ENCODE measurements around the gene KCNE1.

The KCNE1 gene

DNA sequence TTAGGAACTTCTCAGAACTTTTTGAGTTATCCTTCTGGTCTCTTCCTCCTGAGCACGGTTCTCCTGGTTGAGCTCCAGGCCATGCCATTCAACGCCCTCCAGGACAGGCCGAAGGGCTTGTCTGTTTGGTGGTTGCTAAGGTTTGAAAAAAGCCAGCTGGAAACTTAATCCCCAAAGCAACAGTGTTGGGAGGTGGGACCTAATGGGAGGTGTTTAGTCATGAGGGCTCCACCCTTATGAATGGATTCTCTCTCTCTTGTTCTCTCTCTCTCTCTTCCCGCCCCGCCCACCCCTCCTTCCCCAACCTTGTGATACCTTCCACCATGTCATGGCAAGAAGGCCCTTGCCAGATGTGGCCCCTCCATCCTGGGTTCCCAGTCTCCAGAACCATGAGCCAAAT is 829 bp downstream of the KCNE1 start:
- H3K27ac ChIP-seq: no peak overlapping the region
- no peak for TF ChIP-seq ZFX (IDR thresholded peaks at IDR 0.05; ENCODE audit: borderline replicate concordance)
- TF ChIP-seq, protein P1, sequence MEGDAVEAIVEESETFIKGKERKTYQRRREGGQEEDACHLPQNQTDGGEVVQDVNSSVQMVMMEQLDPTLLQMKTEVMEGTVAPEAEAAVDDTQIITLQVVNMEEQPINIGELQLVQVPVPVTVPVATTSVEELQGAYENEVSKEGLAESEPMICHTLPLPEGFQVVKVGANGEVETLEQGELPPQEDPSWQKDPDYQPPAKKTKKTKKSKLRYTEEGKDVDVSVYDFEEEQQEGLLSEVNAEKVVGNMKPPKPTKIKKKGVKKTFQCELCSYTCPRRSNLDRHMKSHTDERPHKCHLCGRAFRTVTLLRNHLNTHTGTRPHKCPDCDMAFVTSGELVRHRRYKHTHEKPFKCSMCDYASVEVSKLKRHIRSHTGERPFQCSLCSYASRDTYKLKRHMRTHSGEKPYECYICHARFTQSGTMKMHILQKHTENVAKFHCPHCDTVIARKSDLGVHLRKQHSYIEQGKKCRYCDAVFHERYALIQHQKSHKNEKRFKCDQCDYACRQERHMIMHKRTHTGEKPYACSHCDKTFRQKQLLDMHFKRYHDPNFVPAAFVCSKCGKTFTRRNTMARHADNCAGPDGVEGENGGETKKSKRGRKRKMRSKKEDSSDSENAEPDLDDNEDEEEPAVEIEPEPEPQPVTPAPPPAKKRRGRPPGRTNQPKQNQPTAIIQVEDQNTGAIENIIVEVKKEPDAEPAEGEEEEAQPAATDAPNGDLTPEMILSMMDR (IDR thresholded peaks at IDR 0.05): no peak

DNA sequence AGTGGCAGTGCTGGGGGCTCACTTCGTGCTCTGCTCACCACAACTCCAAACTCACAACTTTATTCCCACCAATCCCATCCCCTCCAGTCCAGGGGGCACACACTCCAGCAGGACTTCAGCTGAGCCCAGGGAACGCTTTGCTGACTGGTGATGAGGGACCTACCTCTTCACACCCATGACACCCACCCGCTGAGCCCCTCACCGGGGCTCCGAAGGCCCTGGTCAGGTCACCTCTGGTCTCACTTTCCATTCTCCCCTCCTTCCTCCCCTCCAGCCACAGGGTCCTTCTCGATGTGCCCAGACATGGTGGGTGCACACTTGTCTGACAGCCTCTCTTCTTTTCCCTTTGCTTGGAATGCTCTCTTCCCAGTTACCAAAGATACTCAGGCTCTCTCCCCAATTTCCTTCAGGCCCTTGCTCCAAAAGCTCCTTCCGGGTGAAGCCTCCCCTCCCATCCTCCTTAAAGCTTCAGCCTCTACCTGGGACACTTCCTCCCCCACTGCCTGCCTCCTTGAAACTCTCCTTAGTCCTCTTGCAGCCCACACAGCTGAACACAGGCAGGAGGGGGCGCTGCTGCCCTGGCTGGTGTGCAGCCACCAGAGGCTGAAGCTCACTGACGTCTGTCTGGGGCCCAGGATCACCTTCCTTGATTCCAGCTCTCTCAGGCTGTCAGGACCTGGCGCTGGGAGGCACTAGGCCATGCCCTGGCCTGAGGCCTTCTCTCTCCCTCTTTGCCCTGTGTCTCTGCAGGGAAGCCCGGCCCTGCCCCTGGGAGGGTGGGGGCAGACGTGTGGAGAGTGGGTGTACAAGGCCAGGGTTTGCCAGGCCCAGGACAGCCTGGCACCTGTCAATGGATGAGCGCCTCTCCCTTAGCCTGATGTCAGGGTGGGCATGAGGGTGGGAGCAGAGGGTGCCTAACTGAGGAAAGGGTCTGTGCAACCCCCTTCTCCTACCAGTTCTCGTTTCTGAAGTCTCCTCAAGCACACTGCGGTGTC is 1.6 kb downstream of the KCNE1 start:
- TF ChIP-seq ZFX (IDR thresholded peaks at IDR 0.05; ENCODE audit: borderline replicate concordance): no peak
- TF ChIP-seq, protein P1 (IDR thresholded peaks at IDR 0.05): peak; percentile 49
- no peak overlapping the region for H3K27ac ChIP-seq

DNA sequence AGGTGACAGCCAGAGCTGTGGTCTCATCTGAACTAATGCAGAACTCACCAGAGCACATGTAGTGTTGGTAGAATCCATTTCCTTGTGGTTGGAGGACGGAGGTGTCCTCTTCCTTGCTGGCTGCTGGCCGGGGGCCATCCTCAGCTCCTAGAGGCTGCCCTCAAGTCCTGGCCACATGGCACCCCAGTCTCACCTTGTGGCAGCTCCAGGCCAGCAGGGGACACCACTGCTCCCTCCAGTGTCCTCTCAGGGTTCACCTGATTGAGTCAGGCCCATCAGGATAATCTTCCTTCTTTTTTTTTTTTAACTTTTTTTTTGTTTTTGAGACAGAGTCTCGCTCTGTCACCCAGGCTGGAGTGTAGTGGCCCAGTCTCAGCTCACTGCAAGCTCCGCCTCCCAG is 2.9 kb downstream of the KCNE1 start:
- TF ChIP-seq, protein P1 (IDR thresholded peaks at IDR 0.05): no peak
- no peak for TF ChIP-seq ZFX (IDR thresholded peaks at IDR 0.05; ENCODE audit: borderline replicate concordance)

DNA sequence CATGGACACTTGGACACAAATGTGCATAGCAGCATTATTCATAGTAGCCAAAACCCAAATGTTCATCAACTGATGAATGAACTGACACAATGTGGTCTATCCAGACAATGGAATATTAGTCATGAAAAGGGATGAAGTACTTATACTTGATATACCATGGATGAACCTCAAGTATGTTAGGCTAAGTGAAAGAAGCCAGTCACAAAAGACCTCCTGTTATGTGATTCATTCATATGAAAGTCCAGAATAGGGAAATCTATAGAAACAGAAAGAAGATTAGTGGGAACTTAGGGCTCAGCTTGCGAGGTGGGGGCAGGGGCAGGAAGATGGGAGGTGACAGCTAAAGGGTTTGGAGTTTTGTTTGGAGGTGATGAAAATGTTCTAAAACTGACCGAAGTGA is 7.4 kb downstream of the KCNE1 start:
- no peak overlapping the region for H3K27ac ChIP-seq
- no peak for TF ChIP-seq ZFX (IDR thresholded peaks at IDR 0.05; ENCODE audit: borderline replicate concordance)
- TF ChIP-seq, protein P1 (IDR thresholded peaks at IDR 0.05): no peak

More for the DNA sequence above, 2.9 kb downstream of the KCNE1 start:
- H3K27ac ChIP-seq: no peak overlapping the region

DNA sequence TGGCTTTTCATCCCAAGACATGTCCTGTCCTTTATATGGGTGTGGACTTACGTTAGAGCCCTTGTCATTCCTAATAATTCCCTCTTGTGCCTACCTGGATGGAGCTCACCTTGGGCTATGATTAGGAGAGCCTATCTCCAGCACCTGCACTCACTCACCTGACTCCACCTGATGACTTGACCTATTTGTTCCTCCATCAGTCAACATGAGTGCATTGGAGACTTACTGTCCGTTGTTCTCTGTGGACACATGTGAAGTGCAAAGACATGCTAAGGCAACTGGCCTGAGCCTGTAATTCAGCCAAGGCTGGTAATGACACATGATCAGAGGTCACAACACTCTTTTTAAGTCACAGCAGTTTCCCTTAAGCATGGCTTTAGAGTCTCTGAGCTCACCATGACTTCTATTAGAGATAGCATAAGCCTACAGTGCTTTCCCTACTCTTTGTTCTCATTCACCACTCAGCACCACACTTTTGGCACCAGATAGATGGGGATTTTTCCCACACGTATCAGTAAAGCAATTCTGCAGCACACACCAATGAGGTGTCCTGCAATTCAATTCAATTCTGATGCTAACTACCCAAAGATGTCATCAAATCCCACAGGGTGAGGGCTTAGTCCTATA is 9.4 kb downstream of the KCNE1 start:
- no peak overlapping the region for H3K27ac ChIP-seq
- no peak for TF ChIP-seq ZFX (IDR thresholded peaks at IDR 0.05; ENCODE audit: borderline replicate concordance)
- TF ChIP-seq, protein P1 (IDR thresholded peaks at IDR 0.05): no peak

DNA sequence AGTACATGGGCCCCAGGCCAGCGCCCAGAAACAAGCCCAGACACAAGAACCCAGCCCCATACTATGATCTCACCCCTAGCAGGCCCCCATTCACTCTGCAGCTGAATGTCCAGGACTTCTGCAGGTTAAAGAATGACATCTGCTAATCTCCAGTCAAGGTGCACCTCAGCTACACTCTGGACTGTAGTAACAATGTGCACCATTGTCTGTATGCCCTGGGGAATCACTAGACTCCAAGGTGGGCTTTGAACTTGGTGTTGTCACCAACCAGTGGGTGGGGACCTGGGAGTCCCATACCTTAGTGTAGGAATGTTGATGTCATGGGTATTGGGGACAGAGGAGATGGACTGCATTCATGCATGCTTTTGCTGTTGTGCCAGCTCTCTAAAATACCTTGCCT is 10.3 kb downstream of the KCNE1 start:
- TF ChIP-seq, protein P1 (IDR thresholded peaks at IDR 0.05): no peak
- TF ChIP-seq ZFX (IDR thresholded peaks at IDR 0.05; ENCODE audit: borderline replicate concordance): no peak
- no peak overlapping the region for H3K27ac ChIP-seq

DNA sequence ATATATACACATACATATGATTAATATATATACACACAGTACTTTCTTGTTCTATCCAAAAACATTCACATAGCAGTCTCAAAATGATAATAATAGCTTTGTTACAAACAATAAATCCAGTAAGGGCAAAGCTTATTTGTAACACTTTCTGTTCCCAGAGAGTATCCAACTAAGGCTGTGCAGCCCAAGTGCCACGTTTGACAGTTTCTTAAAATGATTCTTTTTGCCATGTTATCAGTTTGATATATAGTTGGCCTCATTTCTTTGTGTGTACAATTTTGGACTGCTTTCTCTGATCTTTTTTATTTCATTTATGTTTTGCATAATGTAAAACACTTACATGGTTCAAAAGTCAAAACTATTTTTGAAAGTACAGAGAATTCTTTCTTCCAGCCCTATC is 11.8 kb downstream of the KCNE1 start:
- TF ChIP-seq ZFX (IDR thresholded peaks at IDR 0.05; ENCODE audit: borderline replicate concordance): no peak
- TF ChIP-seq, protein P1 (IDR thresholded peaks at IDR 0.05): no peak
- no peak overlapping the region for H3K27ac ChIP-seq

Measured in 22Rv1 (cell line).